OCI-LY1 (cell line): Measurements from ENCODE around the gene UCKL1.

Experiments
- H2AFZ ChIP-seq: fragments of 200-600 bp; sonication (generic), shearing (Covaris generic); 2 replicates; pipeline ENCODE4 v1.6.0; 2014; ENCODE audit warnings: antibody characterized with exemption, mild to moderate bottlenecking, low read length
- H3F3A ChIP-seq: fragments of 200-600 bp; sonication (generic), shearing (Covaris generic); 2 replicates; pipeline ENCODE4 v1.6.0; 2014; ENCODE audit warnings: mild to moderate bottlenecking, antibody characterized with exemption, low read length, moderate library complexity; ENCODE audit not compliant: insufficient read depth
- H3K27ac ChIP-seq: fragments of 200-600 bp; sonication (generic); 2 replicates; pipeline ENCODE4 v1.5.1; 2014; ENCODE audit warnings: low read length, mixed run types, mild to moderate bottlenecking, low read depth; ENCODE audit not compliant: poor library complexity, severe bottlenecking
- H3K27me3 ChIP-seq: fragments of 200-600 bp; sonication (generic); 2 replicates; pipeline ENCODE4 v1.6.0; 2014; ENCODE audit warnings: antibody characterized with exemption, mild to moderate bottlenecking, low read length, moderate library complexity; ENCODE audit not compliant: insufficient read depth
- H3K36me3 ChIP-seq: fragments of 200-600 bp; sonication (generic); 2 replicates; pipeline ENCODE4 v1.6.1; 2014; ENCODE audit warnings: mild to moderate bottlenecking, antibody characterized with exemption, low read length, moderate library complexity, mixed read lengths; ENCODE audit not compliant: insufficient read depth
- H3K4me1 ChIP-seq: fragments of 200-600 bp; sonication (generic); 2 replicates; pipeline ENCODE4 v1.5.1; 2014; ENCODE audit warnings: mild to moderate bottlenecking, low read length, moderate library complexity; ENCODE audit not compliant: insufficient read depth, severe bottlenecking
- H3K4me2 ChIP-seq: fragments of 200-600 bp; sonication (generic), shearing (Covaris generic); 2 replicates; pipeline ENCODE4 v1.6.1; 2014; ENCODE audit warnings: low read length
- H3K4me3 ChIP-seq: fragments of 200-600 bp; sonication (generic); 2 replicates; pipeline ENCODE4 v1.5.1; 2014; ENCODE audit warnings: low read length, low read depth, mild to moderate bottlenecking, mixed read lengths; ENCODE audit not compliant: poor library complexity, severe bottlenecking
- H3K79me2 ChIP-seq: fragments of 200-600 bp; shearing (Covaris generic); 2 replicates; pipeline ENCODE4 v1.6.1; 2016; ENCODE audit warnings: mixed run types, low read length, mixed read lengths; ENCODE audit not compliant: insufficient read depth
- H3K9ac ChIP-seq: fragments of 200-600 bp; sonication (generic), shearing (Covaris generic); 2 replicates; pipeline ENCODE4 v1.6.1; 2014; ENCODE audit warnings: mild to moderate bottlenecking, low read length, mixed read lengths
- H3K9me2 ChIP-seq: fragments of 200-600 bp; sonication (generic), shearing (Covaris generic); 2 replicates; pipeline ENCODE4 v1.6.1; 2014; ENCODE audit warnings: low read depth, mild to moderate bottlenecking, low read length, mixed read lengths
- H3K9me3 ChIP-seq: fragments of 200-600 bp; shearing (Covaris generic); 2 replicates; pipeline ENCODE4 v1.6.1; 2014; ENCODE audit warnings: low read length, mixed read lengths
- H4K20me1 ChIP-seq: fragments of 200-600 bp; sonication (generic), shearing (Covaris generic); 2 replicates; pipeline ENCODE4 v1.6.0; 2016; ENCODE audit warnings: mild to moderate bottlenecking, low read length; ENCODE audit not compliant: insufficient read depth
- CTCF ChIP-seq: fragments of 200-600 bp; sonication (generic), shearing (Covaris generic); IDR thresholded peaks from 2 replicates; pipeline ENCODE4 v1.5.1; 2017; ENCODE audit warnings: mild to moderate bottlenecking, antibody characterized with exemption, low read length, moderate library complexity, mixed read lengths
- EZH2 ChIP-seq: fragments of 200-600 bp; sonication (generic), shearing (Covaris generic); IDR thresholded peaks from 2 replicates; pipeline ENCODE4 v1.8.0; 2017; ENCODE audit warnings: borderline replicate concordance, mixed run types, mild to moderate bottlenecking, antibody characterized with exemption, low read length, moderate library complexity, mixed read lengths

The UCKL1 gene

GRCh38 chr20:64001607-64002011 is 45.4 kb upstream of the UCKL1 start:
- Histone ChIP-seq H3K36me3 (peaks cover 68% of the 10 kb centered on the region), H3K27ac (peak overlapping the region; percentile 20), H3K27me3 (no peaks in the 10 kb centered on the region)

GRCh38 chr20:64000906-64001305 is 44.7 kb upstream of the UCKL1 start:
- Histone ChIP-seq H3K9me3 (no peaks in the 10 kb centered on the region), H3K27me3 (no peaks in the 10 kb centered on the region), H3K4me1 (peaks cover 11% of the 10 kb centered on the region), H3K4me2 (no peak overlapping the region), H3K36me3 (peaks cover 71% of the 10 kb centered on the region), H3F3A (no peaks in the 10 kb centered on the region), H3K9ac (no peak overlapping the region), H4K20me1 (no peaks in the 10 kb centered on the region), H3K79me2 (no peaks in the 10 kb centered on the region), H3K27ac (no peak overlapping the region), H2AFZ (no peak overlapping the region), H3K4me3 (no peak overlapping the region), H3K9me2 (no peaks in the 10 kb centered on the region)
- no peak for TF ChIP-seq CTCF
- TF ChIP-seq EZH2, result no peak

More at GRCh38 chr20:64001607-64002011, 45.4 kb upstream of the UCKL1 start:
- no peaks in the 10 kb centered on the region for H3K9me3 ChIP-seq
- H3K9ac ChIP-seq, result no peak overlapping the region
- no peak for TF ChIP-seq EZH2
- no peak for TF ChIP-seq CTCF
- no peaks in the 10 kb centered on the region for H3K9me2 ChIP-seq
- no peak overlapping the region for H3K4me3 ChIP-seq
- no peak overlapping the region for H3K4me2 ChIP-seq
- no peaks in the 10 kb centered on the region for H3F3A ChIP-seq
- H3K79me2 ChIP-seq, result no peaks in the 10 kb centered on the region
- H2AFZ ChIP-seq, result no peak overlapping the region
- H4K20me1 ChIP-seq, result no peaks in the 10 kb centered on the region
- peaks cover 11% of the 10 kb centered on the region for H3K4me1 ChIP-seq

GRCh38 chr20:63982937-63983336 is 26.7 kb upstream of the UCKL1 start:
- TF ChIP-seq CTCF (no peak), EZH2 (no peak)
- H3K9me2 ChIP-seq, result no peaks in the 10 kb centered on the region
- H3K27ac ChIP-seq, result no peak overlapping the region
- H3F3A ChIP-seq, result peaks cover 4% of the 10 kb centered on the region; the same call in 1 of the 2 replicates
- H3K9me3 ChIP-seq, result no peaks in the 10 kb centered on the region
- no peak overlapping the region for H3K4me2 ChIP-seq
- H4K20me1 ChIP-seq, result no peaks in the 10 kb centered on the region
- H3K36me3 ChIP-seq, result peaks cover 46% of the 10 kb centered on the region
- peaks cover 6% of the 10 kb centered on the region; the same call in 1 of the 2 replicates for H3K79me2 ChIP-seq
- H3K4me1 ChIP-seq, result peaks cover 34% of the 10 kb centered on the region
- H3K4me3 ChIP-seq, result no peak overlapping the region
- no peak overlapping the region for H2AFZ ChIP-seq
- no peaks in the 10 kb centered on the region for H3K27me3 ChIP-seq
- H3K9ac ChIP-seq, result no peak overlapping the region
